ENCODE measurements around the gene NCOA7.

Gene NCOA7

DNA sequence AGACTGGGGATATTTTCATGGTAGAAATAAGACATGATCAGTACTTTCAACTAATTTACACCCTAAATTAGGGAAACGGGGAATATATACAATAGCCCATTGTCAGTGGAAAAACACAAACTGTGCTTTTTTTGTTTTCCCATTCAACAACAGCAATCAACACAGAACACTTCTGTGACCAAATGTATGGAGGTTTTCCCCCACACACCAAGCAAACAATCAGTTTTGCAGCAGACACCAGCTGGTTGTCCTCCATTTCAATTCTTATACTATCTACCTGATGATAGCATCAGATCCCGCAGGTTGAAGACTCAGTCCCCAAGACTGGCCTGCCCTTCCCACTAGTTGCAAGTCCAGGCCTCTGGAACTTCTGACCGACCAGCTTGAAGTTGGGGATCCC is 170.4 kb downstream of the NCOA7 start:
- H3K27me3 ChIP-seq (ENCODE audit: insufficient read depth, poor library complexity, severe bottlenecking), result no peaks in the 10 kb centered on the region
- TF ChIP-seq GABPA (IDR thresholded peaks at IDR 0.05; ENCODE audit: low read depth) (no peak), SPI1 (IDR thresholded peaks at IDR 0.05; ENCODE audit: borderline replicate concordance, low read depth) (no peak), POLR2AphosphoS5 (IDR thresholded peaks at IDR 0.05; ENCODE audit: low read depth) (no peak)
- TF ChIP-seq, protein P1, sequence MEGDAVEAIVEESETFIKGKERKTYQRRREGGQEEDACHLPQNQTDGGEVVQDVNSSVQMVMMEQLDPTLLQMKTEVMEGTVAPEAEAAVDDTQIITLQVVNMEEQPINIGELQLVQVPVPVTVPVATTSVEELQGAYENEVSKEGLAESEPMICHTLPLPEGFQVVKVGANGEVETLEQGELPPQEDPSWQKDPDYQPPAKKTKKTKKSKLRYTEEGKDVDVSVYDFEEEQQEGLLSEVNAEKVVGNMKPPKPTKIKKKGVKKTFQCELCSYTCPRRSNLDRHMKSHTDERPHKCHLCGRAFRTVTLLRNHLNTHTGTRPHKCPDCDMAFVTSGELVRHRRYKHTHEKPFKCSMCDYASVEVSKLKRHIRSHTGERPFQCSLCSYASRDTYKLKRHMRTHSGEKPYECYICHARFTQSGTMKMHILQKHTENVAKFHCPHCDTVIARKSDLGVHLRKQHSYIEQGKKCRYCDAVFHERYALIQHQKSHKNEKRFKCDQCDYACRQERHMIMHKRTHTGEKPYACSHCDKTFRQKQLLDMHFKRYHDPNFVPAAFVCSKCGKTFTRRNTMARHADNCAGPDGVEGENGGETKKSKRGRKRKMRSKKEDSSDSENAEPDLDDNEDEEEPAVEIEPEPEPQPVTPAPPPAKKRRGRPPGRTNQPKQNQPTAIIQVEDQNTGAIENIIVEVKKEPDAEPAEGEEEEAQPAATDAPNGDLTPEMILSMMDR (IDR thresholded peaks at IDR 0.05; ENCODE audit: insufficient read depth, low read length), result no peak
- TF ChIP-seq, protein P2, sequence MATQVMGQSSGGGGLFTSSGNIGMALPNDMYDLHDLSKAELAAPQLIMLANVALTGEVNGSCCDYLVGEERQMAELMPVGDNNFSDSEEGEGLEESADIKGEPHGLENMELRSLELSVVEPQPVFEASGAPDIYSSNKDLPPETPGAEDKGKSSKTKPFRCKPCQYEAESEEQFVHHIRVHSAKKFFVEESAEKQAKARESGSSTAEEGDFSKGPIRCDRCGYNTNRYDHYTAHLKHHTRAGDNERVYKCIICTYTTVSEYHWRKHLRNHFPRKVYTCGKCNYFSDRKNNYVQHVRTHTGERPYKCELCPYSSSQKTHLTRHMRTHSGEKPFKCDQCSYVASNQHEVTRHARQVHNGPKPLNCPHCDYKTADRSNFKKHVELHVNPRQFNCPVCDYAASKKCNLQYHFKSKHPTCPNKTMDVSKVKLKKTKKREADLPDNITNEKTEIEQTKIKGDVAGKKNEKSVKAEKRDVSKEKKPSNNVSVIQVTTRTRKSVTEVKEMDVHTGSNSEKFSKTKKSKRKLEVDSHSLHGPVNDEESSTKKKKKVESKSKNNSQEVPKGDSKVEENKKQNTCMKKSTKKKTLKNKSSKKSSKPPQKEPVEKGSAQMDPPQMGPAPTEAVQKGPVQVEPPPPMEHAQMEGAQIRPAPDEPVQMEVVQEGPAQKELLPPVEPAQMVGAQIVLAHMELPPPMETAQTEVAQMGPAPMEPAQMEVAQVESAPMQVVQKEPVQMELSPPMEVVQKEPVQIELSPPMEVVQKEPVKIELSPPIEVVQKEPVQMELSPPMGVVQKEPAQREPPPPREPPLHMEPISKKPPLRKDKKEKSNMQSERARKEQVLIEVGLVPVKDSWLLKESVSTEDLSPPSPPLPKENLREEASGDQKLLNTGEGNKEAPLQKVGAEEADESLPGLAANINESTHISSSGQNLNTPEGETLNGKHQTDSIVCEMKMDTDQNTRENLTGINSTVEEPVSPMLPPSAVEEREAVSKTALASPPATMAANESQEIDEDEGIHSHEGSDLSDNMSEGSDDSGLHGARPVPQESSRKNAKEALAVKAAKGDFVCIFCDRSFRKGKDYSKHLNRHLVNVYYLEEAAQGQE (IDR thresholded peaks at IDR 0.05; ENCODE audit: insufficient replicate concordance, low read depth), result no peak
- DNase-seq (ENCODE audit: low read depth in 1 of 2, low spot score in 1 of 2), result no peak
- H3K27ac ChIP-seq (replicated peaks), result no peak overlapping the region
- H3K4me3 ChIP-seq (replicated peaks; ENCODE audit: insufficient read depth, low read length), result no peak overlapping the region

DNA sequence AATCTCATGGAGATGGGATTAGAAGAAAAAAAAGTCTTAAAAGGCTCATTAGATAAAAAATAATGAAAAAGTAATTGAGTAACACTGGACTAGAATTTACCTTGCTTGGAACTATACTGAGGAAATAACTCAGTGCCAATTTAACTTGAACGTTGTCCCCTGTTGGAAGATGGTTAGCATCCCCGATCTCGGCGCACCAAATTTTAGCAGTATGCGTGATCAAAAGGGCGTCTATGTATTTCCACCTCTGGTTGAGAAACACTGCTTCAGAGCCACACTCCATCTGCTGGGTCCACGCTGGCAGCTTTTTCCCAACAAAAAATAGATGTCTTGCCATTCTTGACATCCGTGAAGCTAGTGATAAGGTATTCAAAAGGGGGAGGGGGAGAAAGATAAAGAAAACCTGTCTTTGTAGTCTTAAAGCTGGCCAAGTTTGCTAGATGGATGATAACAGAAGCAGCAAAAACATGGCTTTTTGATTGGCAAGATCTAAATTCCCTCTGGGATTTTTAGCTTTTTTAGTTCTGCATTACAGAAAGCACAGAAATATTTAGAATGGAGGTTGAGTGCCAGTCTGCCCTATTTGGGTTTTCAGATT is 172.2 kb downstream of the NCOA7 start:
- Histone ChIP-seq H3K27ac (replicated peaks) (no peak overlapping the region), H3K4me3 (replicated peaks; ENCODE audit: insufficient read depth, low read length) (no peak overlapping the region), H3K27me3 (ENCODE audit: insufficient read depth, poor library complexity, severe bottlenecking) (no peaks in the 10 kb centered on the region)
- TF ChIP-seq GABPA (IDR thresholded peaks at IDR 0.05; ENCODE audit: low read depth) (no peak), POLR2AphosphoS5 (IDR thresholded peaks at IDR 0.05; ENCODE audit: low read depth) (no peak), SPI1 (IDR thresholded peaks at IDR 0.05; ENCODE audit: borderline replicate concordance, low read depth) (no peak)
- TF ChIP-seq, protein P2 (IDR thresholded peaks at IDR 0.05; ENCODE audit: insufficient replicate concordance, low read depth), result no peak
- TF ChIP-seq, protein P1 (IDR thresholded peaks at IDR 0.05; ENCODE audit: insufficient read depth, low read length), result no peak
- DNase-seq (ENCODE audit: low read depth in 1 of 2, low spot score in 1 of 2), result no peak

DNA sequence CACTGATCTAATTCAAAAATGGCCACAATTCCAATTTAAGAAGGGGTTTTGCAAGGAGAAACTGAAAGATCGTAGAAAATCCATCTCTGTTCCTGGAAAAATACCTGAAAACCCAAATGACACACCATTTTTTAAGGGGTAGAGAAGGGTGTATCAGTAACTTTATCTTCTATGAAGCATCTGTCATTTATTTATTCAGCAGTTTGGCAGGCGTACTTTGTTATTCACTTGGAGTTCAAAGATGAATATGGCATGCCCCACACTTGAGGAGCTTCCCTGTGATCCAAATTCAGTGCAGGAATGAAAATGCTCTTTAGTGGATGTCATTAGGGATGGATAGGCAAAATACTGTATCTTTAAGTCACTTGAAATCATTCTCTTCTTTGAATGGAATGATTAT is 173.1 kb downstream of the NCOA7 start:
- Histone ChIP-seq H3K27me3 (ENCODE audit: insufficient read depth, poor library complexity, severe bottlenecking) (no peaks in the 10 kb centered on the region), H3K4me3 (replicated peaks; ENCODE audit: insufficient read depth, low read length) (no peak overlapping the region), H3K27ac (replicated peaks) (no peak overlapping the region)
- no peak for DNase-seq (ENCODE audit: low read depth in 1 of 2, low spot score in 1 of 2)
- no peak for TF ChIP-seq GABPA (IDR thresholded peaks at IDR 0.05; ENCODE audit: low read depth)
- TF ChIP-seq, protein P1 (IDR thresholded peaks at IDR 0.05; ENCODE audit: insufficient read depth, low read length), result no peak
- TF ChIP-seq POLR2AphosphoS5 (IDR thresholded peaks at IDR 0.05; ENCODE audit: low read depth), result no peak
- TF ChIP-seq SPI1 (IDR thresholded peaks at IDR 0.05; ENCODE audit: borderline replicate concordance, low read depth), result no peak
- TF ChIP-seq, protein P2 (IDR thresholded peaks at IDR 0.05; ENCODE audit: insufficient replicate concordance, low read depth), result no peak

All from HL-60 (cell line).